Adrenal gland (tissue), 12 donors: ENCODE results near the gene GADD45G. TPM values are rescaled to one million over a fixed set of nuclear protein-coding genes. Genes with fewer than 3 reads are reported as not detected.
A peak's percentile ranks its signal among the peaks of the same experiment; 100 is the strongest.

Experiments used
- DNase-seq, 7 donors: peaks; one replicate each; pipeline ENCODE4 v3.0.0-alpha.2; 2019 to 2020
- H3K27ac ChIP-seq, 5 donors: fragments of 200-600 bp; sonication (generic) in 4 of 5; 1 replicate in 3 of 5; 2 replicates in 2 of 5; pipeline versions ENCODE4 v1.5.1 to v1.8.0; 2016 to 2020; ENCODE audit warnings: mild to moderate bottlenecking in 1 of 5
- H3K27me3 ChIP-seq: fragments of 200-600 bp; 2 replicates; pipeline ENCODE4 v1.8.0; 2021
- H3K36me3 ChIP-seq, 2 donors: fragments of 200-600 bp; replicated peaks in 1 of 2; 1 replicate in 1 of 2; 2 replicates in 1 of 2; pipeline versions ENCODE4 v1.5.1 to v1.8.0; 2018 to 2022
- H3K4me1 ChIP-seq, 2 donors: fragments of 200-600 bp; replicated peaks in 1 of 2; 1 replicate in 1 of 2; 2 replicates in 1 of 2; pipeline versions ENCODE4 v1.5.1 to v1.8.0; 2018 to 2021
- H3K4me3 ChIP-seq, 4 donors: fragments of 200-600 bp; sonication (generic) in 3 of 4; one replicate each; pipeline ENCODE4 v1.5.1; 2016 to 2018
- H3K9me3 ChIP-seq, 3 donors: fragments of 200-600 bp; sonication (generic) in 1 of 3; replicated peaks in 1 of 3; 1 replicate in 2 of 3; 2 replicates in 1 of 3; pipeline versions ENCODE4 v1.5.1 to v1.8.0; 2016 to 2021
- CTCF ChIP-seq, 6 experiments: fragments of 450-650 bp in 4 of 6; fragments of 200-600 bp in 2 of 6; sonication (generic) in 1 of 6; IDR thresholded peaks; 1 replicate in 5 of 6; 2 replicates in 1 of 6; pipeline versions ENCODE4 v1.5.1 to v1.8.0; 2016 to 2021; ENCODE audit warnings: antibody characterized with exemption in 6 of 6, mild to moderate bottlenecking in 2 of 6, moderate library complexity in 1 of 6
- POLR2A ChIP-seq, 2 donors: fragments of 450-650 bp; IDR thresholded peaks; one replicate each; pipeline ENCODE4 v1.6.1; 2017; ENCODE audit warnings: antibody characterized with exemption in 2 of 2, mild to moderate bottlenecking in 2 of 2, moderate library complexity in 1 of 2
- whole genome bisulfite sequencing, 4 donors: extraction: QIAGEN DNeasy Blood & Tissue Kit in 2 of 4; methylation state at CpG; one replicate each; pipeline versions ENCODE4 v1.1.5 to v1.1.7; 2013 to 2017; 5-methylcytosine and 5-hydroxymethylcytosine counted together
- intact Hi-C, 2 donors: fragments of 100-400 bp; cut with DNase I; formaldehyde crosslinking; loops; one replicate each; pipeline versions ENCODE4 v1.14.1 to v1.15.0; 2022 to 2023
- polyA plus RNA-seq, 3 donors: library from polyadenylated mRNA; stranded (reverse); fragments of 200-250 nt in 2 of 3; fragments of 350-450 nt in 1 of 3; fragmentation: Illumina TruSeq in 1 of 3; extraction: RNeasy Lipid Tissue Mini Kit (QIAGEN cat#74804) in 1 of 3; gene quantifications; one replicate each; pipeline ENCODE4 v1.2.3, GENCODE V29; 2013 to 2014
- total RNA-seq, 9 donors: library from RNA; depleted of rRNA in 4 of 9; stranded (reverse); fragments of >200 nt in 4 of 9; fragments of 120-200 nt in 1 of 9; fragmentation: NEBNext Ultra II Directional in 1 of 9; extraction: Animal tissue kit (Norgen Biotek cat#: 25700) in 1 of 9; gene quantifications; one replicate each; pipeline versions ENCODE4 v1.1.0 to v1.2.4, GENCODE V29; 2013 to 2023
- donor health status: healthy with polysubstance abuse.
- donor health status: Bipolar disorder and iron deficiency.
- donor health status: DM: yes; HTN: yes; CAD: no.
- donor health status: DM: no; HTN: no; CAD: no.
- donor health status: DM: no; HTN: no; CAD: no.
- donor health status: DM: yes; HTN: yes; CAD: no.

GADD45G gene
- total and polyA plus RNA-seq, 12 donors: 3.3 to 294 (median 93.3) TPM

- no peaks in the 10 kb centered on the region for H3K36me3 ChIP-seq
- WGBS, 4 donors: 70 to 79% (median 75%) methylated on average over 11 to 14 of the region's 14 CpGs
- intact Hi-C loops: no loop called here
- H3K27me3 ChIP-seq: no peaks in the 10 kb centered on the region
- H3K27ac ChIP-seq: no peak overlapping the region
- no peaks in the 10 kb centered on the region for H3K4me1 ChIP-seq
- no peak overlapping the region for H3K4me3 ChIP-seq
- no peak for DNase-seq
- no peak for TF ChIP-seq POLR2A (IDR thresholded peaks at IDR 0.05)
- no peak for TF ChIP-seq CTCF (IDR thresholded peaks at IDR 0.05)
- no peaks in the 10 kb centered on the region for H3K9me3 ChIP-seq
Observed at GRCh38 chr9:89564346-89564878, 40.4 kb upstream of the GADD45G start.

GRCh38 chr9:89567649-89568048 is 37.2 kb upstream of the GADD45G start:
- intact Hi-C loops: no loop called here
- DNase-seq: no peak
- Histone ChIP-seq H3K4me1 (no peaks in the 10 kb centered on the region), H3K9me3 (no peaks in the 10 kb centered on the region), H3K27ac (no peak overlapping the region), H3K36me3 (no peaks in the 10 kb centered on the region), H3K4me3 (no peak overlapping the region), H3K27me3 (no peaks in the 10 kb centered on the region)
- TF ChIP-seq CTCF (IDR thresholded peaks at IDR 0.05) (no peak), POLR2A (IDR thresholded peaks at IDR 0.05) (no peak)
- WGBS, 4 donors: 92 to 98% (median 95%) methylated on average over 2 of the region's 2 CpGs

- WGBS, 4 donors: 39 to 57% (median 53%) methylated on average over 4 of the region's 4 CpGs
- Histone ChIP-seq H3K27me3 (peaks cover 7% of the 10 kb centered on the region), H3K27ac (no peak overlapping the region), H3K36me3 (no peaks in the 10 kb centered on the region), H3K4me3 (no peak overlapping the region), H3K4me1 (no peaks in the 10 kb centered on the region), H3K9me3 (no peaks in the 10 kb centered on the region)
- intact Hi-C loops: no loop called here
- no peak for DNase-seq
- no peak for TF ChIP-seq CTCF (IDR thresholded peaks at IDR 0.05)
- no peak for TF ChIP-seq POLR2A (IDR thresholded peaks at IDR 0.05)
Observed at GRCh38 chr9:89574309-89574708, 30.5 kb upstream of the GADD45G start.

- Histone ChIP-seq H3K27ac (no peak overlapping the region), H3K36me3 (no peaks in the 10 kb centered on the region), H3K27me3 (peaks cover 7% of the 10 kb centered on the region), H3K4me3 (no peak overlapping the region), H3K9me3 (no peaks in the 10 kb centered on the region), H3K4me1 (no peaks in the 10 kb centered on the region)
- intact Hi-C loops: loop anchor here in 1 of 2 donors (5.0 kb wide), 1 partner anchor 1296 kb away; no protein-coding TSS in a partner anchor
- TF ChIP-seq CTCF (IDR thresholded peaks at IDR 0.05) (peak; percentile 61 to 83 (median 76)), POLR2A (IDR thresholded peaks at IDR 0.05) (no peak)
- peak in 1 of 7 donors; percentile 21 for DNase-seq
- 32 to 43% (median 35%) methylated on average over 4 of the region's 4 CpGs for WGBS, 4 donors
Observed at GRCh38 chr9:89576404-89576839, 28.4 kb upstream of the GADD45G start.
